Tibial nerve (tissue), 4 donors: ENCODE measurements around the gene MIER2.

ENCODE experiments used
- EP300 ChIP-seq, 2 donors: sonication (generic); formaldehyde crosslinking; IDR thresholded peaks; one replicate each; pipeline ENCODE4 v1.6.1; 2017; ENCODE audit warnings: antibody characterized with exemption in 2 of 2, mild to moderate bottlenecking in 1 of 2
- POLR2A ChIP-seq, 2 donors: fragments of 450-650 bp; IDR thresholded peaks; one replicate each; pipeline ENCODE4 v1.6.1; 2017; ENCODE audit warnings: antibody characterized with exemption in 2 of 2, mild to moderate bottlenecking in 2 of 2, moderate library complexity in 2 of 2
- TF ChIP-seq, protein P1 (sequence below), 5 experiments: fragments of 200-600 bp in 3 of 5; fragments of 450-650 bp in 2 of 5; sonication (generic) in 3 of 5; IDR thresholded peaks; one replicate each; pipeline ENCODE4 v1.5.1; 2016 to 2019; ENCODE audit warnings: antibody characterized with exemption in 5 of 5, mild to moderate bottlenecking in 3 of 5, moderate library complexity in 2 of 5

DNA sequence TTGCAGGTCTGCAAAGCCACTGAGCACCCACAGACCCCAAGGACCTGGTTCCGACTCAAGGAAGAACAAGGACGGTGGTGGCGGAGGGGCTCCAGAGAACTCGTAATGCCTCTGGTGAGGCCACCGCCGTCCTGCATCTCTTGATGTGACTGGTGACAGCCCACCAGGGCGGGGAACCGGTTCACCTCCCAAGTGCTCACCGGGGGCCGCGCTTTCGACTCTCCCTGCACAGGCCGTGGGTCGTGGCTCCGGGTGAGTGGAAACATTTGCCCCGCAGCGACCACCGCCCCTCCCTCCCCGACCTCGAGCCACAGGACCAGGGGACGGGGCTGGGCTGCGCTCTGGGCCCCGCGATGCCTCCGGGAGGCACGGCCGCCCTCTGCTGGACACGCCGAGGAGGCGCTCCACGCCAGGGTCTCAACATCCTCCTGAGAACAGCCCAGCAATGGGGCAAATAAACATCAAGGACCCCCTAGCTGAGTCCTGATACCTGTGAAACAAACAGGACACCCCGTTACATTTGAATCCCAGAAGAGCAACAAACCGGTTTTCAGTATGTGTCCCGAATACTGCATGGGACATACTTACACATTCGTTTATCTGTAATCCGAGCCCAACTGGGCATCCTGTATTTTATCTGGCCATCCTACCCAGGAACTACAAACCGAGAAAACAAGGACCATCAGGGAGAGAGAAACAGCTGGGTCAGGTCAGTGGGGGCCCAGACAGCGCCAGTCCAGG lies 49.5 kb downstream of the MIER2 start:
- TF ChIP-seq, protein P1, sequence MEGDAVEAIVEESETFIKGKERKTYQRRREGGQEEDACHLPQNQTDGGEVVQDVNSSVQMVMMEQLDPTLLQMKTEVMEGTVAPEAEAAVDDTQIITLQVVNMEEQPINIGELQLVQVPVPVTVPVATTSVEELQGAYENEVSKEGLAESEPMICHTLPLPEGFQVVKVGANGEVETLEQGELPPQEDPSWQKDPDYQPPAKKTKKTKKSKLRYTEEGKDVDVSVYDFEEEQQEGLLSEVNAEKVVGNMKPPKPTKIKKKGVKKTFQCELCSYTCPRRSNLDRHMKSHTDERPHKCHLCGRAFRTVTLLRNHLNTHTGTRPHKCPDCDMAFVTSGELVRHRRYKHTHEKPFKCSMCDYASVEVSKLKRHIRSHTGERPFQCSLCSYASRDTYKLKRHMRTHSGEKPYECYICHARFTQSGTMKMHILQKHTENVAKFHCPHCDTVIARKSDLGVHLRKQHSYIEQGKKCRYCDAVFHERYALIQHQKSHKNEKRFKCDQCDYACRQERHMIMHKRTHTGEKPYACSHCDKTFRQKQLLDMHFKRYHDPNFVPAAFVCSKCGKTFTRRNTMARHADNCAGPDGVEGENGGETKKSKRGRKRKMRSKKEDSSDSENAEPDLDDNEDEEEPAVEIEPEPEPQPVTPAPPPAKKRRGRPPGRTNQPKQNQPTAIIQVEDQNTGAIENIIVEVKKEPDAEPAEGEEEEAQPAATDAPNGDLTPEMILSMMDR (IDR thresholded peaks at IDR 0.05), result peak; percentile 53 to 65 (median 64)
- TF ChIP-seq POLR2A (IDR thresholded peaks at IDR 0.05) (no peak), EP300 (IDR thresholded peaks at IDR 0.05) (no peak)
